GM12892 (cell line): ENCODE measurements around the gene HOOK2.

Experiments
- POLR2A ChIP-seq: IDR thresholded peaks from 2 replicates; pipeline ENCODE4 v1.6.1; 2011; ENCODE audit warnings: low read depth, low read length, control low read depth
- POLR2AphosphoS5 ChIP-seq: IDR thresholded peaks from 2 replicates; pipeline ENCODE4 v1.6.1; 2011; ENCODE audit warnings: low read depth, low read length, control low read depth
- TAF1 ChIP-seq: IDR thresholded peaks from 2 replicates; pipeline ENCODE4 v1.6.1; 2011; ENCODE audit warnings: low read depth, mild to moderate bottlenecking, control low read depth, low read length, borderline replicate concordance

DNA sequence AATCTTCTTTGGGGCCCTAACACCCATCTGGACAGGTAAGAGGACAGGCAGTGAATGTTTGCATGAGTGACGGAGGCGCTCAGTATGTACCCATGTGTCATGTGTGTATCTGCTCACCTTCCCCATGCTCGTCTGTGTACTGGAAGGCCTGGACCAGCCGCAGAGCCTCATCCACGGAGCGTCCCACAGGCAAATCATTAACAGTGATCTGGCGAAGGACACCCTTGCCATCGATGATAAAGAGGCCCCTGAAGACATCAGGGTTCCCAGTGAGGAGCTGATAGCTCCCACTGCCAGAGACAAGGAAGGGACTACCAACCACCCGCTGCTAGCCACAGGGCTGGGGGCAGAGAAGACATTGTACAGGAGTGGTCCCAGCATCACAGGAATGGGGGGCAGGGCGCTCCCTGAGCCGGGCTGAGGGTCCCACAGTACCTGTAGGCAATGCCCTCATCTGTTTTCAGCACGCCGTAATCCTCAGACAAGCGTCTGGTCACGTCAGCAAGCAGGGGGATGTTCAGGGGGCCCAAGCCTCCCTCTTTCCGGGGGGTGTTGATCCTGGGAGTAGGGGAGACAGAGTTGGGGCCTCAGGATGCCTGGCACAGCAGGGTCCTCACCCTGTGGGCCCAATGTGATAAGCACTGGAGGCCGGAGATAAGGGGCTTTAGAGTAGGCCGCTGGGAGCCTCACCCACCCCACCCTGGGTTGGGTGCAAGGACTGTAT lies 24.6 kb upstream of the HOOK2 start:
- TF ChIP-seq POLR2AphosphoS5 (no peak), TAF1 (no peak), POLR2A (no peak)
